Astrocyte of the cerebellum (primary cell): ENCODE results near the gene PDLIM3.
A peak's percentile ranks its signal among the peaks of the same experiment; 100 is the strongest.
"Not testable (repeated sequence)": the region's sequence is repeated elsewhere in the genome, so short reads cannot be mapped to it uniquely, and the experiment has no call there.

Experiments used
- DNase-seq: peaks from one replicate; pipeline ENCODE4 v3.0.0-alpha.2; 2011; ENCODE audit warnings: low read depth
- H3K4me3 ChIP-seq: 2 replicates; pipeline ENCODE4 v1.5.1; 2011; ENCODE audit warnings: mild to moderate bottlenecking, low read depth, low read length, moderate library complexity
- in situ Hi-C: cut with HindIII; loops from 2 replicates; pipeline ENCODE4 v1.10.0; 2017; ENCODE audit warnings: low sequenced_read_pairs
- TF ChIP-seq, protein P1 (sequence below): IDR thresholded peaks from 2 replicates; pipeline ENCODE4 v1.5.1; 2012; ENCODE audit warnings: low read length, low read depth, moderate library complexity, mild to moderate bottlenecking; ENCODE audit errors: missing control alignments

The PDLIM3 gene

DNA sequence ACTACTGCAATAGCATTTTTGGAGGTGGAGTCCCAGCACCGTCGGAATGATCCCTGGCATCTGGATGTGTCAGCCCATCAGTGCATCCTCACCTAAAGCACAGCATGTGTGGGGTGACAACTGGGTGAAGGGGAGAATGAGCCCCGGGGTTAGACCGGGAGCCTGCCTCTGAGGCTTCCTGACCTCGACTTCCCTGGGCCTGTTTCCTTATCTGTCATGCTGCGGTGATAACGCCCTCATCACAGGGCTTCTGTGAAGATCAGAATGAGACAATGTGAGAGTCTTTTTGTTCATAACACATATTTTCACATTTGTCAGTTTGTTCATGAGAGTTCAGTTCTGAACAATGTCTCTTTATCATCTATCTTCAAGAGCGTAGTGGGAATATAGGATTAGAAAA is 31.1 kb upstream of the PDLIM3 start:
- DNase-seq, result no peak
- H3K4me3 ChIP-seq, result no peak overlapping the region
- in situ Hi-C loops, result no loop called here
- TF ChIP-seq, protein P1, sequence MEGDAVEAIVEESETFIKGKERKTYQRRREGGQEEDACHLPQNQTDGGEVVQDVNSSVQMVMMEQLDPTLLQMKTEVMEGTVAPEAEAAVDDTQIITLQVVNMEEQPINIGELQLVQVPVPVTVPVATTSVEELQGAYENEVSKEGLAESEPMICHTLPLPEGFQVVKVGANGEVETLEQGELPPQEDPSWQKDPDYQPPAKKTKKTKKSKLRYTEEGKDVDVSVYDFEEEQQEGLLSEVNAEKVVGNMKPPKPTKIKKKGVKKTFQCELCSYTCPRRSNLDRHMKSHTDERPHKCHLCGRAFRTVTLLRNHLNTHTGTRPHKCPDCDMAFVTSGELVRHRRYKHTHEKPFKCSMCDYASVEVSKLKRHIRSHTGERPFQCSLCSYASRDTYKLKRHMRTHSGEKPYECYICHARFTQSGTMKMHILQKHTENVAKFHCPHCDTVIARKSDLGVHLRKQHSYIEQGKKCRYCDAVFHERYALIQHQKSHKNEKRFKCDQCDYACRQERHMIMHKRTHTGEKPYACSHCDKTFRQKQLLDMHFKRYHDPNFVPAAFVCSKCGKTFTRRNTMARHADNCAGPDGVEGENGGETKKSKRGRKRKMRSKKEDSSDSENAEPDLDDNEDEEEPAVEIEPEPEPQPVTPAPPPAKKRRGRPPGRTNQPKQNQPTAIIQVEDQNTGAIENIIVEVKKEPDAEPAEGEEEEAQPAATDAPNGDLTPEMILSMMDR, result no peak

DNA sequence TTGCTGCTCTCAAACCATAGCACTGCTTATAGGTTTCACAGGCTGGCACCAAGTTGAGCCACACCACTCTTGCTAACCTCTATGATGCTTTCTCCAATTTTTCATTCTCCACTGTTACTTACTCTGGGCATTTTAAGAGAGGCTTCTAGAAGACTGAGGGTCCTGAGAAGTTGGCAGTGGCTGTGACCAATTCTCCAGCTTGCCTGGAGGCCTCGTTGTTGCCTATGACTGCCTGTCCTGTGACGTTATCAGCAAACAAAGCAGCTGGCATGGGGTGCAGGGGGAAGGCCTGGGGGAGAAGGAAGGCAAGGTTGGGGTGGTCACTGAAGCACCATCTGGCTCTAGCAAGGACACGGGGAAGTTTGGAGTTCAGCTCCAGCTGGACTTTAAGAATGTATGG is 30.4 kb upstream of the PDLIM3 start:
- H3K4me3 ChIP-seq, result no peak overlapping the region
- DNase-seq, result no peak
- in situ Hi-C loops, result no loop called here
- TF ChIP-seq, protein P1, result no peak

DNA sequence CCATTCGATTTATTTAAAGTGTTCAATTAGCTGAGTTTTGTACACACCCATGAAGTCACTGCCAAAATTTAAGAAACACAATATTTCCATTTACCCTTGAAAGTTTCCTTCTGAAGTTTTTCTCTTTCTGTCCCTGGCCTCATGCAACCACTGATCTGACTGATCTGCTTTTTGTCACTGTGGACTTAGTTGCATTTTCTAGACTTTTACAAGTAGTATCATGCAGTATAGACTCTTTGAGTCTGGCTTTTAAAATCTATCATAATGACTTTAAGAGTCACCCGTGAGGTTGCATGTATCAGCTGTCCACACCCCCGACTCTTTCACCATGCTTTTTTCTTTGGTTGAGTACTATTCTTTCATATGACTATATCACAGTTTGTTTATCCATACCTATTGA is 29.0 kb upstream of the PDLIM3 start:
- in situ Hi-C loops, result no loop called here
- H3K4me3 ChIP-seq, result no peak overlapping the region
- TF ChIP-seq, protein P1, result no peak
- no peak for DNase-seq

DNA sequence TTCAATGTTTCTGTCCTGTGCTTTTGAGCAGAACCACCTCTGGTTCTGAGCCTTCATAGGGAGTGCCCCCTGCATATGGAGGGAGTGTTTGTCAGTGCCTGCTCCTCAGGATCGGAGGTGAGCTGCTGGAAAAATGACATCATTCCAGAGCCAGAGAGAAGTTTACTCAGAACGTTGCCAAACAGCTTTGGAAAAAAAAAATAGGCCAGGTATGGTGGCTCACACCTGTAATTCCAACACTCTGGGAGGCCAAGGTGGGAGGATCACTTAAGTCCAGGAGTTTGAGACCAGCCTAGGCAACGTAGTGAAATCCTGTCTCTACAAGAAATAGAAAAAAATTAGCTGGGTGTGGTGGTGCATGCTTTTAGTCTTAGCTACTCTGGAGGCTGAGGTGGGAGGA is 27.2 kb upstream of the PDLIM3 start:
- in situ Hi-C loops, result no loop called here
- TF ChIP-seq, protein P1, result no peak
- H3K4me3 ChIP-seq, result no peak overlapping the region
- no peak for DNase-seq

DNA sequence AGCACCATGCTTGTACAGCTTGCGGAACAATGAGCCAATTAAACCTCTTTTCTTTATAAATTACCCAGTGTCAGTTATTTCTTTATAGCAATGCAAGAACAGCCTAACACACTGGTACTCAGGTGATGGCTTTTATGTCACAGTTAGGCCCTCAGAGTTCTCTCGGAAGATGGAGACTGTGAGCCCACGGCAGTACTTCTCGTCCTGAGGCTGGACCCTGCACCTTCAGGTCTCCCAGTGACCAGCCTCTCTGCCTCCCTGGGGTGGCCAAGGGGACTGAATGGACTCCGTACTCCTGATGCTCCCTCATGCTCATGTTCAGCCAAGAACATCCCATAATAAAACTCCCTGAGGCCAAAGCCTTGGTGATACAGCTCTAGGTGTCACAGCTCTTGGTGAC is 25.0 kb upstream of the PDLIM3 start:
- no peak overlapping the region for H3K4me3 ChIP-seq
- DNase-seq, result no peak
- in situ Hi-C loops, result no loop called here
- TF ChIP-seq, protein P1, result no peak

DNA sequence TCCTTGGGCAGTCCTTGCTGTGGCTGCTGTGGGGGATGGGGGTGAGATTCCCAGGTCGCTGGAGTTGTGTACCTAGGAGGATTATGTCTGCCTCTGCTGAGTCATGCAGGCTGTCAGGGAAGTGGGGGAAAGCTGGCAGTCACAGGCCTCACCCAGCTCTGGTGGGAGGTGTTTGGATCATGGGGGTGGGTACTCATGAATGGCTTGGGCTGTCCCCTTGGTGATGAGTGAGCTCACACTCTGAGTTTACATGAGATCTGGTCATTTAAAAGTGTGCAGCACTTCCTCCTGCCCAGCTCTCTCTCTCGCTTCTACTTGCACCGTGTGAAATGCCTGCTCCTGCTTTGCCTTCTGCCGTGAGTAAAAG is 24.6 kb upstream of the PDLIM3 start:
- DNase-seq, result peak; percentile 5
- TF ChIP-seq, protein P1, result no peak

DNA sequence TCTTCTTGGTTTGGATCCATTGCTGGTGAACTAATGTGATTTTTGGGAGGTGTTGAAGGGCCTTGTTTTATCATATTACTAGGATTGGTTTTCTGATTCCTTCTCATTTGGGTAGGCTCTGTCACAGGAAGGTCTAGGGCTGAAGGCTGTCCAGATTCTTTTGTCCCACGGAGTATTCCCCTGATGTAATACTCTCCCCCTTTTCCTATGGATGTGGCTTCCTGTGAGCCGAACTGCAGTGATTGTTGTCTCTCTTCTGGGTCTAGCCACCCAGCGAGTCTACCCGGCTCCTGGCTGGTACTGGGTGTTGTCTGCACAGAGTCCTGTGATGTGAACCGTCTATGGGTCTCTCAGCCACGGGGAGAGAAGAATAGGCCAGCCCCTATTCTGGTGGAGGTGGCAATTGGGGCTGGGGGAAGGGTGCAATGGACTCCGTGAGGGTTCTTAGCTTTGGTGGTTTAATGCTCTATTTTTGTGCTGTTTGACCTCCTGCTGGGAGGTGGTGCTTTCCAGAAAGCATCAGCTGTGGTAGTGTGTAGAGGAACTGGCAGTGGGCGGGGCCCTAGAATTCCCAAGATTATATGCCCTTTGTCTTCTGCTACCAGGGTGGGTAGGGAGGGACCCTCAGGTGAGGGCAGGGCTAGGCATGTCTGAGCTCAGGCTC is 24.1 kb upstream of the PDLIM3 start:
- in situ Hi-C loops, H3K4me3 ChIP-seq, DNase-seq: not testable (repeated sequence)

More for the DNA sequence above, 24.6 kb upstream of the PDLIM3 start:
- H3K4me3 ChIP-seq, result no peak overlapping the region
- in situ Hi-C loops, result no loop called here
